GM21367 (cell line): ENCODE data around the gene SLC66A2.

Source experiments
- ATAC-seq: cut with Tn5 transposase; IDR thresholded peaks from one replicate; pipeline ENCODE4 v1.9.1; 2021; ENCODE audit not compliant: unreplicated experiment

The SLC66A2 gene

GRCh38 chr18:79852561-79853302, 98.7 kb downstream of the SLC66A2 start:
- no peak for ATAC-seq
